T1000 (cell line): ENCODE measurements around the gene SGK1.

Source experiments
- DNase-seq: peaks from one replicate; lab custom pipeline; 2025; ENCODE audit warnings: mixed read lengths; lab: John Stamatoyannopoulos, UW

The SGK1 gene

GRCh38 chr6:134123666-134124208, 194.2 kb downstream of the SGK1 start:
- DNase-seq: no peak

GRCh38 chr6:134122775-134123174, 195.1 kb downstream of the SGK1 start:
- DNase-seq: no peak

DNA sequence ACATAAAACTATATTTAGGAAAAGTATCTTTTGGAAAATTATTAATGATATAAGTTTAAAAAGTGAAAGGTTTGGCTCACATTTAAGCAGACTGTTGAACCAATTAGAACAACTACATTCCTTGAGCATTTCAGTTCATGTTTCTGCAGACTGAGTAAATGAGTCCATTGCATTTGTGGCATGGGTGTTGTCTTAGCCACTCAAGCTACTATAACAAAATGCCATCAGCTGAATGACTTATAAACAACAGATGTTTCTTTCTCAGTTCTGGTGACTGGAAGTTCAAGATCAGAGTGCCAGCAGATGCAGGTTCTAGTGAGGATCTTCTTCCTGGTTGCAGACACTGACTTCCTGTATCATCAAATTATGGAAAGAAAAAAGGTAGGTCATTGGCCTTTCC, 198.4 kb downstream of the SGK1 start:
- no peak for DNase-seq
